GM12872 (cell line): ENCODE measurements around the gene NTSR1.

Experiments used
- CTCF ChIP-seq: IDR thresholded peaks from 3 replicates; pipeline ENCODE4 v1.5.1; 2011; ENCODE audit warnings: low read depth, mild to moderate bottlenecking, low read length, moderate library complexity; ENCODE audit not compliant: insufficient read depth

The NTSR1 gene

GRCh38 chr20:62712606-62713005 lies 4.0 kb downstream of the NTSR1 start:
- no peak for TF ChIP-seq CTCF

- no peak for TF ChIP-seq CTCF
These were observed 5.4 kb downstream of the NTSR1 start for GRCh38 chr20:62714006-62714405.

- TF ChIP-seq CTCF: no peak
These were observed 6.2 kb downstream of the NTSR1 start for GRCh38 chr20:62714799-62715198.

GRCh38 chr20:62715201-62715600 lies 6.6 kb downstream of the NTSR1 start:
- TF ChIP-seq CTCF: no peak

- no peak for TF ChIP-seq CTCF
These were observed 7.7 kb downstream of the NTSR1 start for GRCh38 chr20:62716198-62716940.

- no peak for TF ChIP-seq CTCF
These were observed 8.3 kb downstream of the NTSR1 start for GRCh38 chr20:62716941-62717310.

- no peak for TF ChIP-seq CTCF
These were observed 9.3 kb downstream of the NTSR1 start for GRCh38 chr20:62717933-62718332.
